T-helper 2 cell (primary cell): ENCODE measurements around the gene INHBE.
A peak's percentile ranks its signal among the peaks of the same experiment; 100 is the strongest.

Experiments
- DNase-seq, 5 experiments: peaks; one replicate each; pipeline versions ENCODE4 v3.0.0 to v3.0.0-alpha.2; 2012 to 2022

INHBE gene

GRCh38 chr12:57461917-57462250 is 6.8 kb downstream of the INHBE start:
- DNase-seq: no peak

GRCh38 chr12:57462251-57462911 is 7.3 kb downstream of the INHBE start:
- peak; percentile 64 to 87 (median 81) for DNase-seq

GRCh38 chr12:57462912-57463253 is 7.8 kb downstream of the INHBE start:
- no peak for DNase-seq

GRCh38 chr12:57464569-57464968 is 9.5 kb downstream of the INHBE start:
- no peak for DNase-seq

- DNase-seq: no peak
Measured at GRCh38 chr12:57465030-57465746, 10.1 kb downstream of the INHBE start.

- DNase-seq: no peak
Measured at GRCh38 chr12:57465747-57466505, 10.8 kb downstream of the INHBE start.

- no peak for DNase-seq
Measured at GRCh38 chr12:57467212-57467874, 12.2 kb downstream of the INHBE start.

- DNase-seq: no peak
Measured at GRCh38 chr12:57467915-57468314, 12.8 kb downstream of the INHBE start.

GRCh38 chr12:57469296-57470164 is 14.4 kb downstream of the INHBE start:
- no peak for DNase-seq

- no peak for DNase-seq
Measured at GRCh38 chr12:57470286-57470969, 15.3 kb downstream of the INHBE start.

GRCh38 chr12:57470970-57471656 is 16.0 kb downstream of the INHBE start:
- no peak for DNase-seq

- DNase-seq: no peak
Measured at GRCh38 chr12:57471661-57472060, 16.6 kb downstream of the INHBE start.

- no peak for DNase-seq
Measured at GRCh38 chr12:57472391-57472790, 17.3 kb downstream of the INHBE start.

- DNase-seq: no peak
Measured at GRCh38 chr12:57473392-57473791, 18.3 kb downstream of the INHBE start.

GRCh38 chr12:57473886-57474285 is 18.8 kb downstream of the INHBE start:
- DNase-seq: no peak

- no peak for DNase-seq
Measured at GRCh38 chr12:57474430-57474829, 19.3 kb downstream of the INHBE start.

- DNase-seq: no peak
Measured at GRCh38 chr12:57474862-57475261, 19.8 kb downstream of the INHBE start.

GRCh38 chr12:57475271-57476161 is 20.4 kb downstream of the INHBE start:
- no peak for DNase-seq

- DNase-seq: peak in 4 of 5 experiments; percentile 54 to 89 (median 66)
Measured at GRCh38 chr12:57476162-57476992, 21.3 kb downstream of the INHBE start.
